PC-9 (cell line): ENCODE measurements around the gene TMOD1.

Experiments used
- EZH2 ChIP-seq: fragments of 200-600 bp; sonication (generic); IDR thresholded peaks from 2 replicates; pipeline ENCODE4 v1.8.0; 2017; ENCODE audit warnings: antibody characterized with exemption, low read depth
- TF ChIP-seq, protein P1 (sequence below): fragments of 200-600 bp; sonication (generic); conservative IDR thresholded peaks from 2 replicates; pipeline ENCODE4 v1.6.1; 2017; ENCODE audit warnings: mixed run types, antibody characterized with exemption, mild to moderate bottlenecking, moderate library complexity

GRCh38 chr9:97480174-97480573 is 21.3 kb upstream of the TMOD1 start:
- TF ChIP-seq, protein P1, sequence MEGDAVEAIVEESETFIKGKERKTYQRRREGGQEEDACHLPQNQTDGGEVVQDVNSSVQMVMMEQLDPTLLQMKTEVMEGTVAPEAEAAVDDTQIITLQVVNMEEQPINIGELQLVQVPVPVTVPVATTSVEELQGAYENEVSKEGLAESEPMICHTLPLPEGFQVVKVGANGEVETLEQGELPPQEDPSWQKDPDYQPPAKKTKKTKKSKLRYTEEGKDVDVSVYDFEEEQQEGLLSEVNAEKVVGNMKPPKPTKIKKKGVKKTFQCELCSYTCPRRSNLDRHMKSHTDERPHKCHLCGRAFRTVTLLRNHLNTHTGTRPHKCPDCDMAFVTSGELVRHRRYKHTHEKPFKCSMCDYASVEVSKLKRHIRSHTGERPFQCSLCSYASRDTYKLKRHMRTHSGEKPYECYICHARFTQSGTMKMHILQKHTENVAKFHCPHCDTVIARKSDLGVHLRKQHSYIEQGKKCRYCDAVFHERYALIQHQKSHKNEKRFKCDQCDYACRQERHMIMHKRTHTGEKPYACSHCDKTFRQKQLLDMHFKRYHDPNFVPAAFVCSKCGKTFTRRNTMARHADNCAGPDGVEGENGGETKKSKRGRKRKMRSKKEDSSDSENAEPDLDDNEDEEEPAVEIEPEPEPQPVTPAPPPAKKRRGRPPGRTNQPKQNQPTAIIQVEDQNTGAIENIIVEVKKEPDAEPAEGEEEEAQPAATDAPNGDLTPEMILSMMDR = no peak
- no peak for TF ChIP-seq EZH2
